Spleen (tissue), 7 donors: ENCODE measurements around the gene C10orf90.

Experiments
- POLR2A ChIP-seq, 3 donors: fragments of 450-650 bp; IDR thresholded peaks; one replicate each; pipeline ENCODE4 v1.5.1; 2017; ENCODE audit warnings: antibody characterized with exemption in 3 of 3, mild to moderate bottlenecking in 1 of 3
- TF ChIP-seq, protein P1 (sequence below), 11 experiments: fragments of 200-600 bp in 7 of 11; fragments of 450-650 bp in 4 of 11; sonication (generic) in 4 of 11; IDR thresholded peaks in 8 of 11; conservative IDR thresholded peaks in 3 of 11; 1 replicate in 7 of 11; 2 replicates in 4 of 11; pipeline versions ENCODE4 v1.4.0 to v1.8.0; 2016 to 2021; ENCODE audit warnings: antibody characterized with exemption in 11 of 11, inconsistent platforms in 4 of 11, mild to moderate bottlenecking in 1 of 11
- donor health status: DM: no; HTN: no; CAD: no; lungs with moderate emphysema.
- donor health status: DM: no; HTN: no; CAD: no.
- donor health status: DM: no; HTN: no; CAD: no.

DNA sequence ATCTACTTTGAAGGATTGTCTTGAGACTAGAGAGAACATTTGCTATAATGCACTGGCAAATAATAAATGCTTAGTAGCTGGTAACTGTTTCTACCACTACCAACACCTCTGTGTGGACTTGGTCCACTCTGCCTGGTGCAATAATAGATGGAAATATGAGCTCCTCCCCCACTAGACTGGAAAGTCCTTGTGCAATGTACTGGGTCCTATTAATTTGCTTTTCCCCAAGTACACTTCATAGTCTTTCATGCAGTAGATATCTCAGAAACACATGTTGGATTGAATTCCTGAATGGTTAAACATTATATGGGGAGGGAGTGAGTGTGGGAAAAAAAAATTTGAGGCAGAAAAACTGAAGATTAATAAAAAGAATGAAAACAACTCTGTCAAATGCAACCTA lies 119.3 kb downstream of the C10orf90 start:
- TF ChIP-seq, protein P1, sequence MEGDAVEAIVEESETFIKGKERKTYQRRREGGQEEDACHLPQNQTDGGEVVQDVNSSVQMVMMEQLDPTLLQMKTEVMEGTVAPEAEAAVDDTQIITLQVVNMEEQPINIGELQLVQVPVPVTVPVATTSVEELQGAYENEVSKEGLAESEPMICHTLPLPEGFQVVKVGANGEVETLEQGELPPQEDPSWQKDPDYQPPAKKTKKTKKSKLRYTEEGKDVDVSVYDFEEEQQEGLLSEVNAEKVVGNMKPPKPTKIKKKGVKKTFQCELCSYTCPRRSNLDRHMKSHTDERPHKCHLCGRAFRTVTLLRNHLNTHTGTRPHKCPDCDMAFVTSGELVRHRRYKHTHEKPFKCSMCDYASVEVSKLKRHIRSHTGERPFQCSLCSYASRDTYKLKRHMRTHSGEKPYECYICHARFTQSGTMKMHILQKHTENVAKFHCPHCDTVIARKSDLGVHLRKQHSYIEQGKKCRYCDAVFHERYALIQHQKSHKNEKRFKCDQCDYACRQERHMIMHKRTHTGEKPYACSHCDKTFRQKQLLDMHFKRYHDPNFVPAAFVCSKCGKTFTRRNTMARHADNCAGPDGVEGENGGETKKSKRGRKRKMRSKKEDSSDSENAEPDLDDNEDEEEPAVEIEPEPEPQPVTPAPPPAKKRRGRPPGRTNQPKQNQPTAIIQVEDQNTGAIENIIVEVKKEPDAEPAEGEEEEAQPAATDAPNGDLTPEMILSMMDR (IDR thresholded peaks at IDR 0.05 in 8 of 11, conservative IDR thresholded peaks at IDR 0.05 in 3 of 11): no peak
- TF ChIP-seq POLR2A (IDR thresholded peaks at IDR 0.05): no peak
